Mucosa of gallbladder (tissue), 1 donor: ENCODE measurements around the gene CRB2. TPM values are rescaled to one million over a fixed set of nuclear protein-coding genes. Genes with fewer than 3 reads are reported as not detected.

Experiments used
- DNase-seq: peaks from one replicate; pipeline ENCODE4 v3.0.0-alpha.2; 2020; ENCODE audit warnings: low spot score
- total RNA-seq: library from RNA; stranded (reverse); gene quantifications from one replicate; pipeline ENCODE4 v1.2.1, GENCODE V29; 2021
- donor health status: DM: no; HTN: no; CAD: no.

The CRB2 gene
- total RNA-seq, 1 donor from 2014 or later = 0.06 TPM

- DNase-seq = no peak
These were observed 8.3 kb downstream of the CRB2 start for GRCh38 chr9:123364241-123364824.

- DNase-seq = no peak
These were observed 9.4 kb downstream of the CRB2 start for GRCh38 chr9:123365287-123365880.

GRCh38 chr9:123365881-123366528, 10.0 kb downstream of the CRB2 start:
- DNase-seq = no peak

- DNase-seq = no peak
These were observed 12.0 kb downstream of the CRB2 start for GRCh38 chr9:123368023-123368422.

GRCh38 chr9:123368536-123369153, 12.6 kb downstream of the CRB2 start:
- DNase-seq = no peak

GRCh38 chr9:123369296-123369695, 13.3 kb downstream of the CRB2 start:
- no peak for DNase-seq

GRCh38 chr9:123370108-123370507, 14.1 kb downstream of the CRB2 start:
- DNase-seq = no peak

GRCh38 chr9:123370526-123371227, 14.7 kb downstream of the CRB2 start:
- DNase-seq = no peak

- DNase-seq = no peak
These were observed 15.2 kb downstream of the CRB2 start for GRCh38 chr9:123371228-123371584.

GRCh38 chr9:123371805-123372590, 16.0 kb downstream of the CRB2 start:
- DNase-seq = no peak

- no peak for DNase-seq
These were observed 16.9 kb downstream of the CRB2 start for GRCh38 chr9:123372766-123373446.

GRCh38 chr9:123373447-123373923, 17.5 kb downstream of the CRB2 start:
- no peak for DNase-seq

GRCh38 chr9:123373946-123374345, 17.9 kb downstream of the CRB2 start:
- no peak for DNase-seq

- DNase-seq = no peak
These were observed 19.6 kb downstream of the CRB2 start for GRCh38 chr9:123375469-123376132.

GRCh38 chr9:123376218-123377071, 20.4 kb downstream of the CRB2 start:
- no peak for DNase-seq

GRCh38 chr9:123377211-123377971, 21.4 kb downstream of the CRB2 start:
- DNase-seq = no peak

GRCh38 chr9:123378025-123378424, 22.0 kb downstream of the CRB2 start:
- DNase-seq = no peak

- no peak for DNase-seq
These were observed 23.1 kb downstream of the CRB2 start for GRCh38 chr9:123378956-123379660.
